ENCODE measurements around the gene LBH. TPM values are rescaled to one million over a fixed set of nuclear protein-coding genes. Genes with fewer than 3 reads are reported as not detected.

Gene LBH
- total RNA-seq, 1 experiment from 2014 or later: 5.8 TPM

DNA sequence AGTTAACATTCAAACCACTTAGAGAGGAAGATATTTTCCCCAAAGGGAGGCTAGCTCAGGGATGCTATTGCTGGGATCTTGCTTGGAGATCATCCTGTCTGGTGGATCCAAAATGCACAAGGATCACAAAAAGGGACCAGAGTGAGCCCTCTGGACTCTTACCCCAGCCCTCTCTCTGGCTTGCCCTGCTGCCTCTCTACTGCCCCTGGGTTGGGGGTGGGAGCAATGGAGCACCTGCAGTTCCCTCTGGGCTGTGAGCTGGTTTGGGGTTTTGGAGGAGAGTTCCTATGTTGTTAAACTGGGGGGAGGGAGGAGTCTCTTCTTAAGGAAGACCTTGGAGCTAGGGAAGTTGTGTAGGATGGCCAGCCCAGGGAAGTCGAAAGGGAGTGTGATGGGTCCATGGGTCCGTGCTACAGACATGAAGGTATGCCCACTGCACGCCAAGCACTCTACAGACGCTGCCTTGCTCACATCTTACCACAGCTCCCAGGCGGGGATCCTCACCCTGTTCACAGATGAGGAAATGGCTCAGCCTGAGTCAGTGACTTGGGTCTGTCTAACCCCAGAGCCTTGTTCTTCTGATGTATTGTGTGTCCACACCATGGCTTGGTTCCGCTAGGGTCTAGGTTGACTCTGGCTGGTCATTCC lies 3.8 kb downstream of the LBH start:
- Histone ChIP-seq H3K27ac (ENCODE audit: low read length) (no peak overlapping the region), H3K4me2 (ENCODE audit: low read length) (no peak overlapping the region), H3K4me3 (ENCODE audit: low read length) (no peak overlapping the region), H3K9me3 (ENCODE audit: low read length) (no peaks in the 10 kb centered on the region), H3K9me2 (replicated peaks; ENCODE audit: low read length) (no peaks in the 10 kb centered on the region), H3K79me2 (ENCODE audit: low read length) (no peaks in the 10 kb centered on the region), H3K9ac (ENCODE audit: low read length) (no peak overlapping the region), H2AFZ (ENCODE audit: low read length) (no peak overlapping the region), H3K27me3 (ENCODE audit: low read length) (peaks cover 36% of the 10 kb centered on the region), H4K20me1 (ENCODE audit: low read length) (no peaks in the 10 kb centered on the region), H3K36me3 (ENCODE audit: low read depth, low read length) (no peaks in the 10 kb centered on the region), H3K4me1 (ENCODE audit: insufficient read depth, low read length) (peaks cover 33% of the 10 kb centered on the region), H3F3A (ENCODE audit: low read length, unreplicated experiment) (no peaks in the 10 kb centered on the region)
- no peak for ATAC-seq
- peak; percentile 38 for DNase-seq
- no TSS peak for BruUV-seq (replicated peaks)
- intact Hi-C loops (cut with micrococcal nuclease): loop anchor here (2.0 kb wide), 1 partner anchor 38 kb away; no protein-coding TSS in a partner anchor
- POLR2A ChIA-PET (ENCODE audit: unreplicated experiment): no interaction called here
- TF ChIP-seq EZH2phosphoT487 (IDR thresholded peaks at IDR 0.05; ENCODE audit: borderline replicate concordance, low read length): no peak
- TF ChIP-seq, protein P1, sequence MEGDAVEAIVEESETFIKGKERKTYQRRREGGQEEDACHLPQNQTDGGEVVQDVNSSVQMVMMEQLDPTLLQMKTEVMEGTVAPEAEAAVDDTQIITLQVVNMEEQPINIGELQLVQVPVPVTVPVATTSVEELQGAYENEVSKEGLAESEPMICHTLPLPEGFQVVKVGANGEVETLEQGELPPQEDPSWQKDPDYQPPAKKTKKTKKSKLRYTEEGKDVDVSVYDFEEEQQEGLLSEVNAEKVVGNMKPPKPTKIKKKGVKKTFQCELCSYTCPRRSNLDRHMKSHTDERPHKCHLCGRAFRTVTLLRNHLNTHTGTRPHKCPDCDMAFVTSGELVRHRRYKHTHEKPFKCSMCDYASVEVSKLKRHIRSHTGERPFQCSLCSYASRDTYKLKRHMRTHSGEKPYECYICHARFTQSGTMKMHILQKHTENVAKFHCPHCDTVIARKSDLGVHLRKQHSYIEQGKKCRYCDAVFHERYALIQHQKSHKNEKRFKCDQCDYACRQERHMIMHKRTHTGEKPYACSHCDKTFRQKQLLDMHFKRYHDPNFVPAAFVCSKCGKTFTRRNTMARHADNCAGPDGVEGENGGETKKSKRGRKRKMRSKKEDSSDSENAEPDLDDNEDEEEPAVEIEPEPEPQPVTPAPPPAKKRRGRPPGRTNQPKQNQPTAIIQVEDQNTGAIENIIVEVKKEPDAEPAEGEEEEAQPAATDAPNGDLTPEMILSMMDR (conservative IDR thresholded peaks at IDR 0.05; ENCODE audit: low read depth, low read length): no peak
- TF ChIP-seq EZH2 (IDR thresholded peaks at IDR 0.05; ENCODE audit: low read length, unreplicated experiment): no peak
- CTCF ChIA-PET: no interaction called here

DNA sequence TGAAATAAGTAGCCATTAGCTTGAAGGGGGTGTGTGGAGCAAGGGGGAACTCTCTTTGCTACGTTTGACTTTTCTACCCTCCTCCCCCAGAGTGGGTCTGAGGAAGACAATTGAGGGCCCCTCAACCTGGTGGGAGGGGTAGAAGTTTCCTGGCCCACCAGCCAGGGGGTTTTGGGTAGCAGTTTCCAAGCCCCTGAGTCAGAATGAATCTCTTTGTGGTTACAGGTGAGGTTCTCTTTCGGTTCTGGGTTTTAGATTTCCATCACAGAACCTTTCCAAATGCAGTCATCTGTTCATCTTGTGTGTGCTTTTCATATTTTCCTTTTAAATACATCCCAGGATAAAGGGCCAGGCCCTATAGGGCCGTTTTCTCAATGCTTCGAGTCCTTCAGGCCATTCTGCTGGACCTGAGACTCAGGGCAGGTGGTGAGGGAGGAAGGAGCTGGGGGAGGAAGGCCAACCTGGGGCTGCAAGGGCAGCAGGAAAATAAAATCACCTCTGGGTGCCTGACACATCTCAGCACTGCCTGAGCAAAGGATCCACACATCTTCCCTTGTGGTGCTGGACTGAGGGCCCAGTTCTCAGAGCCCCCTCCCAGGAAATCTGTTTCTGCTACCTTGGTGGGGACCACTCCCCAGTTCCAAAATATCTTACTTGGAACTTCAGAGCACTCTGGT lies 4.7 kb downstream of the LBH start:
- Histone ChIP-seq H3K4me3 (ENCODE audit: low read length) (no peak overlapping the region), H3K27ac (ENCODE audit: low read length) (no peak overlapping the region), H3K4me1 (ENCODE audit: insufficient read depth, low read length) (peaks cover 33% of the 10 kb centered on the region), H3F3A (ENCODE audit: low read length, unreplicated experiment) (no peaks in the 10 kb centered on the region), H3K36me3 (ENCODE audit: low read depth, low read length) (no peaks in the 10 kb centered on the region), H3K9ac (ENCODE audit: low read length) (no peak overlapping the region), H2AFZ (ENCODE audit: low read length) (no peak overlapping the region), H3K4me2 (ENCODE audit: low read length) (no peak overlapping the region), H3K27me3 (ENCODE audit: low read length) (peaks cover 27% of the 10 kb centered on the region), H3K9me3 (ENCODE audit: low read length) (no peaks in the 10 kb centered on the region), H3K9me2 (replicated peaks; ENCODE audit: low read length) (no peaks in the 10 kb centered on the region), H4K20me1 (ENCODE audit: low read length) (no peaks in the 10 kb centered on the region), H3K79me2 (ENCODE audit: low read length) (no peaks in the 10 kb centered on the region)
- ATAC-seq (no peak), DNase-seq (no peak)
- POLR2A ChIA-PET (ENCODE audit: unreplicated experiment): no interaction called here
- intact Hi-C loops (cut with micrococcal nuclease): loop anchor here (2.0 kb wide), 1 partner anchor 37 kb away; no protein-coding TSS in a partner anchor
- no TSS peak for BruUV-seq (replicated peaks)
- CTCF ChIA-PET: no interaction called here
- TF ChIP-seq, protein P1 (conservative IDR thresholded peaks at IDR 0.05; ENCODE audit: low read depth, low read length): no peak
- TF ChIP-seq EZH2 (IDR thresholded peaks at IDR 0.05; ENCODE audit: low read length, unreplicated experiment) (no peak), EZH2phosphoT487 (IDR thresholded peaks at IDR 0.05; ENCODE audit: borderline replicate concordance, low read length) (no peak)
